ENCODE results near the gene ISL2. TPM values are rescaled to one million over a fixed set of nuclear protein-coding genes. Genes with fewer than 3 reads are reported as not detected.
"Not testable (repeated sequence)": the region's sequence is repeated elsewhere in the genome, so short reads cannot be mapped to it uniquely, and the experiment has no call there.

The ISL2 gene
- total RNA-seq = 0.67 TPM
- long read RNA-seq, partial matches to known transcripts = 0 of 1 reads
- long read RNA-seq, other reads (novel, unspliced or antisense) = 0 of 1 reads

DNA sequence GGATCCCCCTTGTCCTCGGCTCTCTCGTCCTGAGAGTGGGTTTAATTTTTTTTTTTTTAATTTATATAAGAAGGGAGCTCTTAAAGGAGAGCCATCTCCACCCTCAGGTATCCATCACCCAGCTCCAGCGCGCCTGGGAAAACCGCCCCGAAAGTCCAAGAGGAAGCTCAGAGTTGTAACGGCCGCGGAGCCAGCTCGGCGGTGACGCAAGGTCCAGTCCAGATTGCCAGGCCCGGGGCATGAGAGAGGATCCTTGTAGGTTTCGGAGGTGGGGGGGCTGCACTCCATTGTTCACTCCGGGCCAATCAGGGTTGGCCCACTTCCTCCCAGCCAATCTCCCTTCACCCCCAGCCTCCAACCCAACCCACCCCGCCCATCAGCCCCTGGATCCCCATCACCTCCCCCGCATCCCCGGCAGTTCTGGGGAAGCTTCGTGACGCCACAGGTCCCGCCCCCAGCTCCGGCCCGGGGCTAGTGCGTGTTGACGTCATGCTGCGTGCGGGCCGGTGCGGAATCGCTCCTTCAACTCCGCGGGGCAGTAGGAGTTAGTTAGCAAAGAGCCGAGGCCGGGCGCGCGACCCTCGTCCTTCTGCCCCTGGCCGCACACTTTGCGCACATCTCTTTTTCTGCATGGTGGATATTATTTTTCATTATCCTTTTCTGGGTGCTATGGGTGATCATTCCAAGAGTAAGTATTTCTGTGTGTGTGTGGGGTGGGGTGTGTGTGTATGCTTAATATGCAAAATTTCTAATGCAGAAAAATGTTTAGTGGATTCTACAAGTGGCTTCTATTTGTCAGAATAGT is at the start of gene ISL2:
TSS of gene ISL2 (plus strand) at position 520 of the 805 bp plus-strand sequence. CDS start at position 631, 111 bp downstream.
- DNase-seq (ENCODE audit: low spot score) = peak; percentile 91

GRCh38 chr15:76289582-76289981 is 47.0 kb upstream of the ISL2 start:
- no peak for DNase-seq (ENCODE audit: low spot score)

DNA sequence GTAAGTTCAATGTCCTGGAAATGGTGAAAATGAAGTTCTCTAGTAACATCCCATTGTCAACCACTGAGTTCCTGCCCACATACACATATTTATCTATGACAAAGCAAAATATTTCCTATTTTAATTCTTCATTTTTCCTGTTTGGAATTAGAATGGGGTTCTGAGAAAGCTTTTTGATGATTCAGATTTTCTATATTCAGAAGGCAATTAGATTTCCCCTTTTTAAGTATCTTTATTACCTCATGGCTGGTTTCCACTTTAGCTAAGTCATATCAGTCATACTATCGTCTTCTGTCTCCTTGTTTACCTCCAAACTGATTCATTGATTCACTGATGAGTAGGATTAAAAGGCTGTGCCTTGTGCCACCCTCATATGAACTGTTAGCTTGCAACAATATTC is 43.2 kb upstream of the ISL2 start:
- no peak for DNase-seq (ENCODE audit: low spot score)

- not testable (repeated sequence) for DNase-seq (ENCODE audit: low spot score)
Measured at GRCh38 chr15:76294463-76294862, 42.1 kb upstream of the ISL2 start.

GRCh38 chr15:76296849-76297248 is 39.7 kb upstream of the ISL2 start:
- DNase-seq (ENCODE audit: low spot score) = no peak

DNA sequence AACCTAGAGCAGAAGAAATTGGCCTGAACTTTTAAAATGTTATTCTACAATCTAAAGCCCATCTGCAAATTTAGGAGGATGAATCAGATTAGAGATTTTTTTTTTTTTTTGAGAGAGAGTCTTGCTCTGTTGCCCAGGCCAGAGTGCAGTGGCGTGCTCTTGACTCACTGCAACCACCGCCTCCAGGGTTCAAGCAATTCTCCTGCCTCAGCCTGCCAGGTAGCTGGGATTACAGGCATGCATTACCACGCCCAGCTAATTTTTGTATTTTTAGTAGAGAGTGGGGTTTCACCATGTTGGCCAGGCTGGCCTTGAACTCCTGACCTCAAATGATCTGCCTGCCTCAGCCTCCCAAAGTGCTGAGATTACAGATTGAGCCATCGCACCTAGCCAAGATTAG is 38.6 kb upstream of the ISL2 start:
- not testable (repeated sequence) for DNase-seq (ENCODE audit: low spot score)

GRCh38 chr15:76298986-76299385 is 37.6 kb upstream of the ISL2 start:
- DNase-seq (ENCODE audit: low spot score) = no peak

GRCh38 chr15:76299786-76300185 is 36.8 kb upstream of the ISL2 start:
- no peak for DNase-seq (ENCODE audit: low spot score)

DNA sequence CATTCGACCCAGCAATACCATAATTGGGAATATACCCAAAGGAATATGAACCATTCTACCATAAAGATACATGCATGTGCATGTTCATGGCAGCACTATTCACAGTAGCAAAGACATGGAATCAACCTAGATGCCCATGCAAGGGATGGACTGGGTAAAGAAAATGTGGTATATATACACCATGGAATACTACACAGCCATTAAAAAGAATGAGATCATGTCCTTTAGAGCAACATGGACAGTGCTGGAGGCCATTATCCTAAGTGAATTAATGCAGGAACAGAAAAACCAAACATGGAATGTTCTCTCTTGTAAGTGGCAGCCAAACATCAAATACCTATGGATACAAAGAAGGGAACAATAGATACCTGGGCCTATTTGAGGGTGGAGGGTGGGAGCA is 32.7 kb upstream of the ISL2 start:
- DNase-seq (ENCODE audit: low spot score) = no peak

- DNase-seq (ENCODE audit: low spot score) = no peak
Measured at GRCh38 chr15:76309601-76310330, 26.8 kb upstream of the ISL2 start.

GRCh38 chr15:76310475-76311099 is 26.0 kb upstream of the ISL2 start:
- DNase-seq (ENCODE audit: low spot score) = no peak

DNA sequence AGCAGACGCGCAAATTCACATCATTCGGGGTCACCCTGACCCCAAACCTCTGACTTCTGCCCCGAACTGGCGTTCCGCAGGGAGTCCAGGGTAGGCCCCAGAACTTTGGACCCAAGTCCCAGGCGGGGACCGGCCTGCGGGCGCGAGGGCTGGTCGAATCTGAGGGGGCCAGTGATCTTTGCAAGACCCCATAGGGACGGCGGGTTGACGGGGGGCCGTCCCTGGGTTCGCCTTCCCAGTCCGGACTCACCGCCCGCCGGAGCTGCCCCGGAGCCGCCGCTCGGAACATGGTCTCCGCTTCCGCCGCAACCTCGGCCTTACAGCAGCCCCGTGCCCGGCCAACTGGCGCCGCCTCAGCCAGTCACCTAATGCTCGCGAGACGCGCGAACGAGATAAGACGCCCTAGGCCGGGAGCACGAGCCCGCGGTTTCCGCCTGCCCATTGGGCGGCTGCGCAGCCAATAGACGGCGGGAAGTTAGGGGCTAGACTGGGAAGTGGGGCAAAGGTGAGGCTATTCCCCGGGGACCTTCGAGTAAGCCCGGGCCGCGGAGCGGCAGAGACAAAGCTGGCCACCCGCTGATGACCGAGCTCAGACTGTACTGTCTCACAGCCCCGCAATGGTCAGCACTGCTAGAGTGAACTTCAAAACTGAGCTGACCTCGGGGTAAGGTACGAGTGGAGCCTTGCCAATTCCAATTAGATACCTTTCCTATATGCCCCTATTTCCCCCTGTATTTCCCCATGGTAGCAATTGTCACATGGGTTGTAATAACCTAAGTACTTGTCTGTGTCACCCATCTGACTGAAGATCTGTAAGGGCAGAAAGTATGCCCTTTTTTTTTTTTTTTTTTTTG is 25.2 kb upstream of the ISL2 start, which contains the start of gene ETFA:
TSS of gene ETFA (minus strand) at position 370 of the 854 bp plus-strand sequence. CDS start at position 289, 81 bp downstream.
- peak; percentile 99 for DNase-seq (ENCODE audit: low spot score)

GRCh38 chr15:76312540-76313174 is 23.9 kb upstream of the ISL2 start:
- no peak for DNase-seq (ENCODE audit: low spot score)

- not testable (repeated sequence) for DNase-seq (ENCODE audit: low spot score)
Measured at GRCh38 chr15:76313175-76313567, 23.4 kb upstream of the ISL2 start.

DNA sequence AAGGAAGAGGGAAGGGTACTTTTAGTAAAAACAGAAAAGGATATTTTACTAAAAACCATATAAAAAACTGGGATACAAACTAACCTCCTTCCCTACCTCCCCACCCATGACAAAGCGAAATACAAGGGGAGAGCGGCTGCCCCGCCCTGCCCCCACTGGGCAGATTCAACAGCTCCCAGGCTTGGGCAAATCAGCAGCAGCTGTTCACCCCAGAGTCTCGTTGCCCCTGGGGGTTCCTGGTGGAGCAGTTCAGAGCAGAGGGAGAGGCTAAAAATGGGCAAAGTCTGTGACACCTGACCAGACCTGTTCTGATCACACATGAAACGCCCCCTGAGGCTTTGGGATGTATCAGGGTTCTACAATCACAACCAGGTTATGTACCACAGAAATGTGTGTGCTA is 22.8 kb upstream of the ISL2 start:
- DNase-seq (ENCODE audit: low spot score) = no peak

- no peak for DNase-seq (ENCODE audit: low spot score)
Measured at GRCh38 chr15:76320012-76320411, 16.6 kb upstream of the ISL2 start.

DNA sequence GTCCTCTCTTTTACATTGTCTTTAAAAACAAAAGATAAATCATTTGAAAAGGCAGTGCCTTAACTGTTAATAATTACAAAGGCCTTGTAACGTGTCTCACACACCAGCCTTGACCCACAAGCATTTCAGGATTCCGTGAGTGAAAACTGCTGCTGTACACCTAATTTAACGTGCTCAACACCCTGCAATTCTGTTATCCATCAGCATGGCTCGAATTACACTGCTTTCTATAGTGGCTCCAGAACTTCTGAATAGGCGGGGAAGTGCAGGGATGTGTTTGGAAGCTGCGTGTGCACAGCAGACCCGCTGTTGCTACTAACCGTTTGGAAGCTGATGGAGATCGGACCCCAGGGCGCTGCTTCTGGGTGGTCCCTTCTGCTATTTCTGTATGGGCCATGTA is 15.4 kb upstream of the ISL2 start:
- no peak for DNase-seq (ENCODE audit: low spot score)

- no peak for DNase-seq (ENCODE audit: low spot score)
Measured at GRCh38 chr15:76321602-76322001, 15.0 kb upstream of the ISL2 start.

DNA sequence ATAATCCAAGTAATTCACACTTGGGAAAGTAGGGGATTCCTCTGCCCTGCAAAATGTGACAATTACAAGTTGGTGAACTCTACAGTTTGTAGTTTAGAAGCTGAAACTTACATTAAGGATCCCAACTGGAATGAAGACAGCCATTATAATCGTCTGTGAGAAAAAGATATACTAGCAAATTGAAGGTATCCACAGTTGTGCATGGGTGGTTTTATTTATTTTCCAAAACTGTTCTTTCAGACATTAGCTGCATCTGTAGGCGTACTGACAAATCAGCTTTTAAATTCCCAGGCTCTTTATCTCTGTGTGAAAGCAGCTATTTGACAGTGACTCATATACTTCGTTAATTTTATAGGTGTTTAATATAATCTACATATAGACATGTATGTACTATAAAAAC is 12.5 kb upstream of the ISL2 start:
- no peak for DNase-seq (ENCODE audit: low spot score)

- DNase-seq (ENCODE audit: low spot score) = no peak
Measured at GRCh38 chr15:76325704-76326103, 10.9 kb upstream of the ISL2 start.
